A549 (cell line): ENCODE measurements around the gene ALKBH6. TPM values are rescaled to one million over a fixed set of nuclear protein-coding genes. Genes with fewer than 3 reads are reported as not detected.
A peak's percentile ranks its signal among the peaks of the same experiment; 100 is the strongest.

Experiments
- BCL3 ChIP-seq: fragments of >200 bp; sonication (Bioruptor Twin); formaldehyde crosslinking; IDR thresholded peaks from 3 replicates; pipeline ENCODE4 v1.6.1; 2016
- CEBPB ChIP-seq, 2 experiments: fragments of >200 bp in 1 of 2; sonication (Bioruptor Twin) in 1 of 2; formaldehyde crosslinking in 1 of 2; IDR thresholded peaks; 2 replicates each; pipeline ENCODE4 v1.6.1; 2012 to 2016
- CHD2 ChIP-seq: fragments of 150-350 bp; IDR thresholded peaks from 2 replicates; pipeline ENCODE4 v1.6.1; 2014; ENCODE audit warnings: low read length; ENCODE audit not compliant: partially characterized antibody
- EHMT2 ChIP-seq: fragments of 200-600 bp; sonication (generic); IDR thresholded peaks from 2 replicates; pipeline ENCODE4 v1.6.1; 2016; ENCODE audit warnings: antibody characterized with exemption, low read depth, mild to moderate bottlenecking, moderate library complexity
- ESRRA ChIP-seq: fragments of 150-350 bp; IDR thresholded peaks from 2 replicates; pipeline ENCODE4 v1.6.1; 2014; ENCODE audit warnings: mild to moderate bottlenecking, low read length, borderline replicate concordance
- HDAC2 ChIP-seq: fragments of 200-600 bp; sonication (generic); IDR thresholded peaks from 2 replicates; pipeline ENCODE4 v1.6.1; 2016
- HMGXB4 ChIP-seq: fragments of 250-450 bp; sonication (Bioruptor Pico); IDR thresholded peaks from 2 replicates; pipeline ENCODE4 v1.5.0; 2021; ENCODE audit warnings: mild to moderate bottlenecking, moderate library complexity, borderline replicate concordance
- HOXA7 ChIP-seq: fragments of 250-450 bp; sonication (Bioruptor Pico); IDR thresholded peaks from 2 replicates; pipeline ENCODE4 v1.5.0; 2020; ENCODE audit warnings: mild to moderate bottlenecking, moderate library complexity
- HOXB5 ChIP-seq: fragments of 250-450 bp; sonication (Bioruptor Pico); IDR thresholded peaks from 2 replicates; pipeline ENCODE4 v1.5.0; 2020; ENCODE audit warnings: mild to moderate bottlenecking, moderate library complexity
- JUNB ChIP-seq: fragments of >200 bp; sonication (Bioruptor Twin); formaldehyde crosslinking; IDR thresholded peaks from 2 replicates; pipeline ENCODE4 v1.6.1; 2016
- KDM5A ChIP-seq: fragments of 200-600 bp; sonication (generic); IDR thresholded peaks from 2 replicates; pipeline ENCODE4 v1.6.1; 2016; ENCODE audit warnings: antibody characterized with exemption, mild to moderate bottlenecking
- MAZ ChIP-seq: fragments of 150-350 bp; IDR thresholded peaks from 2 replicates; pipeline ENCODE4 v1.6.1; 2014; ENCODE audit warnings: antibody characterized with exemption, low read depth, low read length, borderline replicate concordance
- MYC ChIP-seq: IDR thresholded peaks from 2 replicates; pipeline ENCODE4 v1.6.1; 2012; ENCODE audit warnings: mild to moderate bottlenecking, inconsistent platforms, low read length, improper control_type of control experiment, borderline replicate concordance
- NFE2L2 ChIP-seq: fragments of 150-350 bp; conservative IDR thresholded peaks from 2 replicates; pipeline ENCODE4 v1.6.1; 2014; ENCODE audit warnings: low read length
- PHF8 ChIP-seq: fragments of 200-600 bp; sonication (generic); IDR thresholded peaks from 2 replicates; pipeline ENCODE4 v1.6.1; 2016; ENCODE audit warnings: low read depth, mild to moderate bottlenecking, antibody characterized with exemption, moderate library complexity, borderline replicate concordance
- POLR2A ChIP-seq: IDR thresholded peaks from 2 replicates; pipeline ENCODE4 v1.6.1; 2012; ENCODE audit warnings: mild to moderate bottlenecking, low read length
- POLR2AphosphoS2 ChIP-seq: conservative IDR thresholded peaks from 2 replicates; pipeline ENCODE4 v1.6.1; 2012; ENCODE audit warnings: low read length, improper control_type of control experiment, inconsistent platforms
- RARB ChIP-seq: fragments of 250-450 bp; sonication (Bioruptor Pico); IDR thresholded peaks from 2 replicates; pipeline ENCODE4 v1.8.0; 2021; ENCODE audit warnings: mild to moderate bottlenecking, moderate library complexity
- RFX5 ChIP-seq: fragments of 450-650 bp; IDR thresholded peaks from 2 replicates; pipeline ENCODE4 v1.7.1; 2014; ENCODE audit warnings: antibody characterized with exemption, mild to moderate bottlenecking, moderate library complexity
- SREBF2 ChIP-seq: fragments of 450-650 bp; IDR thresholded peaks from 2 replicates; pipeline ENCODE4 v1.6.1; 2014; ENCODE audit warnings: mild to moderate bottlenecking, moderate library complexity
- TP53 ChIP-seq: fragments of 250-450 bp; sonication (Bioruptor Pico); IDR thresholded peaks from 2 replicates; pipeline ENCODE4 v1.5.0; 2021; ENCODE audit warnings: mild to moderate bottlenecking, moderate library complexity
- USF2 ChIP-seq: fragments of 450-650 bp; IDR thresholded peaks from 2 replicates; pipeline ENCODE4 v1.6.1; 2014; ENCODE audit warnings: antibody characterized with exemption
- ZFP36 ChIP-seq: fragments of 450-650 bp; IDR thresholded peaks from 2 replicates; pipeline ENCODE4 v1.6.1; 2014; ENCODE audit warnings: borderline replicate concordance; ENCODE audit not compliant: partially characterized antibody
- ZNF302 ChIP-seq: fragments of 250-450 bp; sonication (Bioruptor Pico); IDR thresholded peaks from 2 replicates; pipeline ENCODE4 v1.9.0; 2021; ENCODE audit warnings: inconsistent platforms, mild to moderate bottlenecking, moderate library complexity
- polyA plus RNA-seq, 4 experiments: library from polyadenylated mRNA; depleted of rRNA in 3 of 4; stranded (reverse); fragments of >200 nt; fragmentation: RNase III in 1 of 4; extraction: RNeasy Plus Mini Kit Qiagen cat#74134 plus additional on column Dnase treatment in 1 of 4; gene quantifications; 2 replicates in 3 of 4; 3 replicates in 1 of 4; pipeline ENCODE4 v1.2.3, GENCODE V29; 2011 to 2017
- TF ChIP-seq, protein P1 (sequence below): fragments of 200-600 bp; sonication (generic); IDR thresholded peaks from 2 replicates; pipeline ENCODE4 v1.6.1; 2016; ENCODE audit warnings: antibody characterized with exemption, mild to moderate bottlenecking, moderate library complexity
- TF ChIP-seq, protein P2 (sequence below): fragments of 150-350 bp; IDR thresholded peaks from 2 replicates; pipeline ENCODE4 v1.6.1; 2014; ENCODE audit warnings: low read depth, mild to moderate bottlenecking, low read length
- TF ChIP-seq, protein P3 (sequence below): IDR thresholded peaks from 2 replicates; pipeline ENCODE4 v1.6.1; 2012
- TF ChIP-seq, protein P4 (sequence below): IDR thresholded peaks from 2 replicates; pipeline ENCODE4 v1.6.1; 2012; ENCODE audit warnings: low read depth, borderline replicate concordance
- TF ChIP-seq, protein P5 (sequence below): IDR thresholded peaks from 2 replicates; pipeline ENCODE4 v1.6.1; 2012

Gene ALKBH6
- polyA plus RNA-seq, 2 of the 4 experiments (the other 2 are of a cell fraction): 34.2 to 47.1 TPM

GRCh38 chr19:35995048-35995993, 18.7 kb downstream of the ALKBH6 start, which contains the start of gene SDHAF1 (continued):
- no peak; the same call in none of the 2 replicates for TF ChIP-seq POLR2A
- TF ChIP-seq NFE2L2: no peak
- no peak for TF ChIP-seq POLR2AphosphoS2
- no peak for TF ChIP-seq ZFP36
- TF ChIP-seq CHD2: no peak
- TF ChIP-seq TP53: no peak
- peak; percentile 68; the same call in 1 of the 2 replicates for TF ChIP-seq HOXB5
- TF ChIP-seq, protein P1, sequence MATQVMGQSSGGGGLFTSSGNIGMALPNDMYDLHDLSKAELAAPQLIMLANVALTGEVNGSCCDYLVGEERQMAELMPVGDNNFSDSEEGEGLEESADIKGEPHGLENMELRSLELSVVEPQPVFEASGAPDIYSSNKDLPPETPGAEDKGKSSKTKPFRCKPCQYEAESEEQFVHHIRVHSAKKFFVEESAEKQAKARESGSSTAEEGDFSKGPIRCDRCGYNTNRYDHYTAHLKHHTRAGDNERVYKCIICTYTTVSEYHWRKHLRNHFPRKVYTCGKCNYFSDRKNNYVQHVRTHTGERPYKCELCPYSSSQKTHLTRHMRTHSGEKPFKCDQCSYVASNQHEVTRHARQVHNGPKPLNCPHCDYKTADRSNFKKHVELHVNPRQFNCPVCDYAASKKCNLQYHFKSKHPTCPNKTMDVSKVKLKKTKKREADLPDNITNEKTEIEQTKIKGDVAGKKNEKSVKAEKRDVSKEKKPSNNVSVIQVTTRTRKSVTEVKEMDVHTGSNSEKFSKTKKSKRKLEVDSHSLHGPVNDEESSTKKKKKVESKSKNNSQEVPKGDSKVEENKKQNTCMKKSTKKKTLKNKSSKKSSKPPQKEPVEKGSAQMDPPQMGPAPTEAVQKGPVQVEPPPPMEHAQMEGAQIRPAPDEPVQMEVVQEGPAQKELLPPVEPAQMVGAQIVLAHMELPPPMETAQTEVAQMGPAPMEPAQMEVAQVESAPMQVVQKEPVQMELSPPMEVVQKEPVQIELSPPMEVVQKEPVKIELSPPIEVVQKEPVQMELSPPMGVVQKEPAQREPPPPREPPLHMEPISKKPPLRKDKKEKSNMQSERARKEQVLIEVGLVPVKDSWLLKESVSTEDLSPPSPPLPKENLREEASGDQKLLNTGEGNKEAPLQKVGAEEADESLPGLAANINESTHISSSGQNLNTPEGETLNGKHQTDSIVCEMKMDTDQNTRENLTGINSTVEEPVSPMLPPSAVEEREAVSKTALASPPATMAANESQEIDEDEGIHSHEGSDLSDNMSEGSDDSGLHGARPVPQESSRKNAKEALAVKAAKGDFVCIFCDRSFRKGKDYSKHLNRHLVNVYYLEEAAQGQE: peak; percentile 22; the same call in 1 of the 2 replicates
- no peak for TF ChIP-seq MAZ
- peak; percentile 52; the same call in 1 of the 2 replicates for TF ChIP-seq HDAC2
- TF ChIP-seq PHF8: peak; percentile 66; the same call in 1 of the 2 replicates
- no peak for TF ChIP-seq ZNF302 (CRISPR knock-in tag)
- TF ChIP-seq KDM5A: peak; percentile 42; the same call in 1 of the 2 replicates
- peak; percentile 62; the same call in 1 of the 2 replicates for TF ChIP-seq RFX5
- peak; percentile 47; the same call in 1 of the 2 replicates for TF ChIP-seq ESRRA
- TF ChIP-seq SREBF2: no peak
- TF ChIP-seq, protein P2, sequence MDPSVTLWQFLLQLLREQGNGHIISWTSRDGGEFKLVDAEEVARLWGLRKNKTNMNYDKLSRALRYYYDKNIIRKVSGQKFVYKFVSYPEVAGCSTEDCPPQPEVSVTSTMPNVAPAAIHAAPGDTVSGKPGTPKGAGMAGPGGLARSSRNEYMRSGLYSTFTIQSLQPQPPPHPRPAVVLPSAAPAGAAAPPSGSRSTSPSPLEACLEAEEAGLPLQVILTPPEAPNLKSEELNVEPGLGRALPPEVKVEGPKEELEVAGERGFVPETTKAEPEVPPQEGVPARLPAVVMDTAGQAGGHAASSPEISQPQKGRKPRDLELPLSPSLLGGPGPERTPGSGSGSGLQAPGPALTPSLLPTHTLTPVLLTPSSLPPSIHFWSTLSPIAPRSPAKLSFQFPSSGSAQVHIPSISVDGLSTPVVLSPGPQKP: no peak
- TF ChIP-seq RARB: no peak
- TF ChIP-seq, protein P3, sequence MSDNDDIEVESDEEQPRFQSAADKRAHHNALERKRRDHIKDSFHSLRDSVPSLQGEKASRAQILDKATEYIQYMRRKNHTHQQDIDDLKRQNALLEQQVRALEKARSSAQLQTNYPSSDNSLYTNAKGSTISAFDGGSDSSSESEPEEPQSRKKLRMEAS: peak; percentile 94; the same call in 1 of the 2 replicates
- TF ChIP-seq HMGXB4 (CRISPR knock-in tag): 0 out of 2 replicates have a peak, but pooled peaks have one; percentile 62
- no peak; the same call in 1 of the 2 replicates for TF ChIP-seq USF2
- TF ChIP-seq CEBPB (IDR thresholded peaks at IDR 0.05): peak; percentile 79 to 95; a peak in 3 of 4 replicates
- TF ChIP-seq, protein P4, sequence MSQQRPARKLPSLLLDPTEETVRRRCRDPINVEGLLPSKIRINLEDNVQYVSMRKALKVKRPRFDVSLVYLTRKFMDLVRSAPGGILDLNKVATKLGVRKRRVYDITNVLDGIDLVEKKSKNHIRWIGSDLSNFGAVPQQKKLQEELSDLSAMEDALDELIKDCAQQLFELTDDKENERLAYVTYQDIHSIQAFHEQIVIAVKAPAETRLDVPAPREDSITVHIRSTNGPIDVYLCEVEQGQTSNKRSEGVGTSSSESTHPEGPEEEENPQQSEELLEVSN: peak; percentile 91
- TF ChIP-seq BCL3: peak; percentile 93
- TF ChIP-seq, protein P5, sequence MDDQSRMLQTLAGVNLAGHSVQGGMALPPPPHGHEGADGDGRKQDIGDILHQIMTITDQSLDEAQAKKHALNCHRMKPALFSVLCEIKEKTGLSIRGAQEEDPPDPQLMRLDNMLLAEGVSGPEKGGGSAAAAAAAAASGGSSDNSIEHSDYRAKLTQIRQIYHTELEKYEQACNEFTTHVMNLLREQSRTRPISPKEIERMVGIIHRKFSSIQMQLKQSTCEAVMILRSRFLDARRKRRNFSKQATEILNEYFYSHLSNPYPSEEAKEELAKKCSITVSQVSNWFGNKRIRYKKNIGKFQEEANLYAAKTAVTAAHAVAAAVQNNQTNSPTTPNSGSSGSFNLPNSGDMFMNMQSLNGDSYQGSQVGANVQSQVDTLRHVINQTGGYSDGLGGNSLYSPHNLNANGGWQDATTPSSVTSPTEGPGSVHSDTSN: no peak; the same call in 1 of the 2 replicates
- no peak for TF ChIP-seq JUNB
- TF ChIP-seq HOXA7: no peak
- no peak for TF ChIP-seq EHMT2
- TF ChIP-seq MYC: peak; percentile 12; the same call in 1 of the 2 replicates
